GM21526 (cell line): Measurements from ENCODE around the gene HBS1L.

ENCODE experiments used
- ATAC-seq: cut with Tn5 transposase; IDR thresholded peaks from one replicate; pipeline ENCODE4 v1.9.1; 2021; ENCODE audit warnings: moderate library complexity; ENCODE audit not compliant: unreplicated experiment, low FRiP score

Gene HBS1L

DNA sequence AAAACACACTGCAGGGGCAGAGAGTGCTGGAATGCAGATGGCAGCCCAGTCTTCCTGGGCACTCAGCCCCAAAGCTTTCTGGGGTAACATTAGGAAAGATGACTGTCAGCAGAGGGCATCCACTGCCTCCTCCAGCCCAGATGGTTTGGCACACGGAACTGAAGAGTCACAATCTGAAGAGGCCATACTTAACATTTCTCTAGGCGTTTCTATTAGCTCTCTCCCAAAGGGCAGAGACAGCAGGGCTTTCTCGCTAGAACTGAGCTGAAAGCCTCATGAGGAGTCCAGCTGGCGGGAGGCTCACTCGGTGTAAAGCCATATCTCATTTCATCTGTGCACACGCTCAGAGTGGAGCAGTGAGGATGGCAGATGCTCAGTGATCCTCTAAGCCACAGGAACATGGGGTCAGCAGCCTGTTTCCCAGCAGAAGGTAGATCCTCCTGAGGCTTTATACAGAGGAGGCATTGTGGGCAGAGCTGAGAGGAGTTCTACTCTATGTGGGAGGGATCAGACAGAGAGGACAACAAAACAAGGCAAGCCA is 132.8 kb downstream of the HBS1L start:
- no peak for ATAC-seq

GRCh38 chr6:134921276-134921675 is 133.3 kb downstream of the HBS1L start:
- ATAC-seq = no peak

- ATAC-seq = no peak
Measured at GRCh38 chr6:134920422-134920821, 134.2 kb downstream of the HBS1L start.

- no peak for ATAC-seq
Measured at GRCh38 chr6:134918418-134918961, 136.1 kb downstream of the HBS1L start.

DNA sequence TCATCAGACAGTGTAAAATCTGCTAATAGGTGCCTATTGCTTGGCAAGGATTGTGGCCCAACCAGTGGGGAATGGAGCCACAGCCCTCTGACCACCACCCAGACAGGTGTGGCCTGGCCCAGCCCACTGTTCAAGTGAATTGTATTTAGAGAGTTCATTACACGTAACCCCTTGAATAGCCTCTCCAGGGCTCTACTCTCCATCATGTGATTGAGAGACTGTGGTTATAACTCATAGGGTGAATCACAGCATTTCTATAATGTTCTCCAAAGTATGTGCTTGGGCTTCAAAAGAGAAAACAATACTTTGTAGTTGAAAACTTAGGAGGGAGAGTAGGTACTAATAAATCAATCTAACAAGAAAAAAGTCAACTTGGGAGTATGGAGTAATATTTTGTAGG is 143.1 kb downstream of the HBS1L start:
- no peak for ATAC-seq

GRCh38 chr6:134910593-134910935 is 144.1 kb downstream of the HBS1L start:
- ATAC-seq = no peak
